HG03571 (cell line): ENCODE results near the gene ANKLE1.
"Not testable (repeated sequence)": the region's sequence is repeated elsewhere in the genome, so short reads cannot be mapped to it uniquely, and the experiment has no call there.

ENCODE experiments used
- ATAC-seq: cut with Tn5 transposase; IDR thresholded peaks from one replicate; pipeline ENCODE4 v1.9.1; 2021; ENCODE audit not compliant: unreplicated experiment

Gene ANKLE1

DNA sequence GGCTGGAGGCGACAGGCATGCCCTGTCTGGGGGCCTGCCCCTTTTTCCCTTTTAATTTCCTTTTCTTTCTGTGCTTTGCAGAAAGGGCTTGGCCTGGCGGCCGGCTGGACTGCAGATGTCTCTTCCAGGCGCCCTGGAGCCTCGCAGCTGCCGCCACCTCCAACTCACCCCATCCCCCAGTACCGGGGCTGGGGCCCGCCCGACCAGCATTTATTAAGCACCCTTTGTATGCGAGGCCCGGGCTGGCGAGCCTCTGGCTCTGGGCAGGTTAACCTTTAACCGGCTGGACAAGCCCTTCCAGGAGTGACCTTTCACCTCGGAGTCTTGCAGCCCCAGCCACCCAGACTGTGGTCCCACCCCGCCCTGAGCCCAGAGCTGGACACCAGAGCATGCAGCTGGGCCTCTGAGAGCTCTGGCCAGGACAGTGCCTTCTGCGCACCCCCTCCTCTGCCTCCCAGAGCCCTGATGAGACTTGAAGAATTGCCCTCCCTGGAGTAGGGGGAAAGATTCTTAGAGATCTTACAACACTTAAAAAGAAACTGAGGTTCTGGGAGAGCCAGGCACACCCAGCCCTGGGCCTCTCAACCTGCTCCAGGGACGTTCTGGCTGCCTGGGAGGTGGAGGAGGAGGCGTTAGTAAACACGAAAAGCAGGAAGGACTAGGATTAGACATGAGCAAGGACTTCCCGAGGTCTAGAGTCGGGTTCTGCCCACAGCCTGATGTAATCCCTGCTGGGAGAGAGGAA lies 34.8 kb upstream of the ANKLE1 start:
- no peak for ATAC-seq

DNA sequence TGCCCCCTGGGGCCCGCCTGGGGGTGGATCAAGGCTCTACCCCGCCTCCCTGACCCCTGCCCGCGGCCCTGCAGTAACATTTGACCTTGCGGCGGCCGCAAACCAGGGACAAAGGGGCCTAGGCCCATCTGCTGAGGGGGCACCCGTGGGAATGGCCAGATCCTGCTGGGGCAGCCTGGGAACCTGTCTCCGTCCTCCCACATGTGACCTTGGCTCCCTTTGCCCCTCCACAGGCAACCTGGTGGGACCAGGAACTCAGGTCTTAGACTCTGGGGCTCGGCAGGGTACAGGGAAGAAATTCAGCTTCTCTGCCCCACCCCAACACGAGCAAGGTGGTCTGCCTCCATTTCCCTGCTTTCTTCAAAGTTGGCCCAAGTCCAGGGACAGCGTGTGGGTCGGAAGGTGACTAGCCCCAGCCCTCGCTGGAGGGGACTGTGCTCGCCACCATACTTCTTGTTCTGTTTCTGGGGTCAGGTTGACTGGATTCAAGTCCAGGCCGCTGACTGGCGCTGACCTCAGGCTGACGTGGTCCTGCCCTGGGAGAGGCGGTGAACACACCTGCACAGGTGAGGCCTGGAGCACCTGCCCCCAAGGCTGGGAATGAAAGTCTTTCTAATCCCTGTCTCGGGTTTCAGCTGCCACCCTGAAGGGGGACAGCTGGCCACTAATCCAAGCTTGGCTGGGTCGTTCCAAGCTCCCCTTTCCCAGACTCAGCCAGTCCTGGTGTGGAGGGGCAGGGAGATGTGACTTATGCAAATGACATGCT lies 33.5 kb upstream of the ANKLE1 start:
- ATAC-seq = no peak

DNA sequence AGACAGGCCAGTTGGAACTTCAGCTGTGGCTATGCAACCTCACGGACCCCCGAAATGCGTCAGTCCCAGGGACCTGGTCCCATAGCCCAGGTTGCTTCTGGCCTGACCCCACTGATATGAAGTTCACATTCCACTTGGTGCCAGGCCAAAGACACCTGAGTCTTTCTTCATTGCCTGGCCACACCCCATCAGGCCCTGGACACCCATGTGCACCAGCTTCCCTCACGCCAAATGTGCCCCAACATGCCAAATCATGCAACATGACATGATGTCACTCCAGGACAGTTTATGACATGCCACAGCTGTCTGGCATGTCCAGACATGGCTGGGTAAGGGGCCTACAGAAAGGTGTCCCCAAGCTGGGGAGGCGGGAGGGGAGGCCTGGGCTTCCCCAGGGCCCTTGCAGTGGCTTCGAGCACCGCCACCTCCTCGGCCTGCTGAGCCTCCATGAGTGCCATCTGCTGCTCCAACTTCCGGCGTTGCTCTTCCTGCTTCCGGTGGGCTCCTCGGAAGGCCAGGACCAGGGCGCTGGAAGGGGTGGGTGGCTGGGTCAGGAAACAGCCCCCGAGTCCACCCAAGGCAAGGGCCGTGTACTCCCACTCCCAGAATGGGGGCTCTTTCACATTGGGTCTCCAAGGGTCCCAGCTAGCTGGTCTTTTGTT lies 31.7 kb upstream of the ANKLE1 start:
- ATAC-seq = no peak

DNA sequence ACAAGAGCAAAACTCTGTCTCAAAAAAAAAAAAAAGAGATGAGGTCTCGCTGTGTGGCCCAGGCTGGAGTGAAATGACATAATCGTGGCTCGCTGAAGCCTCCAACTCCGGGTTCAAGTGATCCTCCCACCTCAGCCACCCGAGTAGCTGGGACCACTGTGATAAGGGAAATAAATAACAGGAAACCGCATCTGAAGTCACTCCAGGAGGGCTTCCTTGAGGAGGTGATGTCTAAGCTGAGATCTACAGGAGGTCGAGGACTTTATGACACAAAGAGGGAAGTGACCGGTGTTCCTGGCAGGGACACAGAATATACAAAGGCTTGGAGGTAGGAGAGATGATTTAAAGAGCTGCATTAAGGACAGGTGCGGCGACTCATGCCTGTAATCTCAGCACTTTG lies 27.1 kb upstream of the ANKLE1 start:
- no peak for ATAC-seq

DNA sequence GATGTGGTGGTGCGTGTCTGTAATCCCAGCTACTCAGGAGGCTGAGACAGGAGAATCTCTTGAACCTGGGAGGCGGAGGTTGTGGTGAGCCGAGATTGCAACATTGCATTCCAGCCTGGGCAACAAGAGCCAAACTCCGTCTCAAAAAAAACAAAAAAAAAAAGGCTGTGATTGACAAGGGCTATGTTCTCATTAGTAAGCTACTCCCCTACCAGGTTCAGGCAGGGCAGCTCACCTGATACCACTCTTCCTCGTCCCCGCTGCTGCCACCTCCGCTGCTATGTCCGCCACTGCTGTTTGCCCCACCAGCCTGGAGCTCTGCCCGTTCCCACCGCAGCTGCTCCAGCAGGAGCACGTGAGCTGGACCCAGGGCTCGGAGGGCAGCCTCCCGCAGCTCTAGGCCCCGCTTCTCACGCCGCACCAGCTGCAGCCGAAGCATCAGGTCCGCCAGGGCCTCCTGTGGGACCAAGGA lies 26.5 kb upstream of the ANKLE1 start:
- ATAC-seq = no peak

DNA sequence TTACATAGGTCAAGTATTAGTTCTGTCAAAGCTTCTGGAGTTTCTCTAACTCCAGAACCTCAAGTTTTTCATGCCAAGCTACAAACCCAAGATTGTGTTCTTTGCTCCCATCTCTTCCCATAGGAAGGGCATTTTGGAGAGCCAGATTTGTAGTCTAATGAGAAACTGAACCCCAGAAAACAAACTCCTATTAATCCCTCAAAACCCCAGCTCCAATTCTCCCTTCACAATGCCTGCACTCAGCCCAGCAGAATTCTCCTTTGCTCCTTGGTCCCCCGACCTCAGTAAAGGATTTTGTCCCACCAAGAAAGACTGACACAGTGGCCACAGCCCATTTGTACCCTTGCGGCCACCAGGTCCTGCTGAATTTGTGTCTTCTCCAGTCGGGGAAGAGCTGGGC lies 25.6 kb upstream of the ANKLE1 start:
- no peak for ATAC-seq

DNA sequence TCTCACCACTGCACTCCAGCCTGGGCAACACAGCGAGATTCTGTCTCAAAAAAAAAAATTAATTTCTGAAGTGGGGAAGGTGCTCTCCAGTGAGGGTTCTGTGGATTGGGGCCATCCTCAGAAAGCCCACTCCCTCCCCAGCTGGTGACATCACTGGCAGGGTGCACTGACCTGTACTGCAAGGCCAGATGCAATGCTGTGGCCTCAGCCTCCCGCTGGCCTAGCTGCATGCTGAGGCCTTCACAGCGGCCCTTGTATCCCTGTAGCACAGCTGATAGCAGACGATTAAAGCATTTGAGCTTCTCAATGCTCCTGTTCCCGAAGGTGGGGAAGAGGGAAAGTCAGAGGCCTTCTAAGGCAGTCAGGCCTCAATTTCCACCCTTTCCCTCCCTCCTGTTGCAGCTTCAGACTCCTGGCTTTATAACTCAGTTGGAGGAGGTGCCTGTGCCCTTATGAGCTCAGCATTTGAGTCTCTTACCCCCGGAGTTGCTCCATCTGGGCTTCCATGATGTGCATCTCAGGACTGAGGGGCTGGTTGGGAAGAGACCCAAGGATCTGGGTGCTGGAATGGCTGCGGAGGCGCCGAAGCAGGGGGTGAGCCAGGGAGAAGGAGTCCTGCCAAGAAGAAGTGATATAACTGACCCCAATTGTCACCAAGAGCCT lies 22.5 kb upstream of the ANKLE1 start:
- ATAC-seq = no peak

DNA sequence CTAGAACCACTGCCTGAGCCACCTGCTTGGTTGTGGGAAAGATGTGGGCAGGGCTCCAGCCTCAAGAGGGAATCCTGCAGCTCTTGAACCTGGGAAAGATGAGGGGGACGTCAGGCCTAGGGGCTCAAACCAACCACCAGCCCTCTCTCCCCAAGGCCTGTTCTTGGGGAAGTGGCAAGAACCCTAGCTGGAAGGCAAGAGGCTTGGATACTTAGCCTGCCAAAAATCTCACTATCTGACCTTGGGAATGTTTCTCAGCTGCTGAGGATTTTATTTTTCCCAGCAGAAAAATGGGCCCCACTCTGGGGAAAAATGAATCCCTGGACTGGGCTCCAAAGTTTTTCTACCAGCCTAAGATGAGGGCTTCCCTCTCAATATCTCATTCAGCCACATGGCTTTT lies 21.8 kb upstream of the ANKLE1 start:
- no peak for ATAC-seq

DNA sequence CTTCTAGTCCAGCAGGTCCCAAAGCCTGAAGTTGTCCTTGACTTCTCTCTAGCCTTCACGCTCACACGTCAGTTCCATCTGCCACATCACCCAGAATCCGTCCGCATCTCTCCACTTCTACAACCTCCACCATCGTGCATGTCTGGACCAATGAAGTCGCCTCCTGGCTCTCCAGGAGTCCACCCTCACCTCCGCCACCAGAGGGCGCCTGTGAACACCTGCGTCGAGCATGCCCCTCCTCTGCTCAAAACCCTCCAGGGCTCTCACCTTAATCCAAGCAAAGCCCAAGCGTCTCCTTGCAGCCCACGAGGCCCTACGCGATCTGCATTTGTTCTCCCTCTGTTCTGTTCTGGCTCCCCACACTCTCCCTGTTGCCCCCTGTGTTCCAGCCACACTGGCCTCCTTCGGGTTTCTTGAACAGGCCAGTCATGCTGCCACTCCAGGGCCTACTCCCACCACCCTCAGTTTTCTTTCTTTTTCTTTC lies 20.8 kb upstream of the ANKLE1 start:
- peak; percentile 76 for ATAC-seq

DNA sequence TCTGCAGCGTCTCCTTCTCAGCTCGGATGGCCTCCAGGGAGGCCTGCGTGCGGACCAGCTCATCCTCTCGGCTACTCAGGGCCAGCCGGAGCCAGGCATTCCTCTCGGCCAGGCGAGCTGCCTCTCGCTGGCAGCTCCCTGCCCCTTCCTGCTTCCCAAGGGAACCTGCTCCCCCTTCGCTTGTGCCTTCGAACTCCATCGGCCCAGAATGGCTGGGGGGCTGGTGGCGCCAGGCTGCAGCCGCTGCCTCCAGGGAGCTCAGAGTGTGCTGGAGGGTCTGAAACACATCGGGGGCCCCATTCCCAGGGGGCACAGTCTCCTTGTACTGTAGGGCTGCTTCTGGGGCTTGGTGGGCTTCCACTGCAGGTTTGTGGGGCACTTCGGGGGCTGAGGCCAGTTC lies 19.1 kb upstream of the ANKLE1 start:
- no peak for ATAC-seq

DNA sequence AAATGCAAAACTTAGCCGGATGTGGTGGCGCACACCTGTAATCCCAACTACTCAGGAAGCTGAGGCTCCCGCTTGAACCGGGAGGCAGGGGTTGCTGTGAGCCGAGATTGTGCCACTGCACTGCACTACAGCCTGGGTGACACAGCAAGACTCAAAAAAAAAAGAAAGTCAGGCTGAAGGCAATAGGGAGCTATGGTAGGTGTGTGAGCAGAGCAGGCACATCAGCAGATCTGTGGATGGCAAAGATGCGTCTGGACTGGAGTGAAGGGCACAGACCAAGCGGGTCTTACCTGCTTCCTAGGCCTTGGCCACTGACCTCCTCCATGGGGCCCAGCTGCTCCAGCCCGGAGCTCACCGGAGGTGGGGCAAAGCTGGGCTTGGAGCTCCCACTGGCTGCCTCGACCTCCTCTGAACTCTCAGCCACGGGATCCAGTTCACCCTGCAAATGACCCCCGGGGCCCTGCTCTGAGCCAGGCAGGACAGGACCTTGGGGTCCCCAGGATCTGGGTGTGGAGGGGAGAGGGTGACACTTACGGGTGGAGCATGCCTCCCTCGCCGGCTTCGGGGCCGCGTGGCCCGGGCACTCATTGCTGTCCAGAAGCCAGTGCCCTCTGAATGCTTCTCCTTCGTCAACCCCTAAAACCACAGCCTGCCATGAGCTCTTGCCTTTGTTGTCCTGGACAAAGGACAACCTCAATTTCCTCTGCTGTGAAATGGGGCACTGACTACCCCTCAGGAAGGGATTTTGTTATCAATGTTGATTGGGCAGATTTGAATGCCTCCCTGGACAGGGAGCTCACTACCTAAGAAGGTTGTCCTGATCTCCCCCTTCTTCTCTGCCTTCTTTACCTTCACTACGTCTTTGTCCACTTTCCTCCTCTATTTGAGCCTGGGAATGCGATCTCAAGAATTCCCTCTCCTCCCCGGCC lies 17.7 kb upstream of the ANKLE1 start:
- no peak for ATAC-seq

DNA sequence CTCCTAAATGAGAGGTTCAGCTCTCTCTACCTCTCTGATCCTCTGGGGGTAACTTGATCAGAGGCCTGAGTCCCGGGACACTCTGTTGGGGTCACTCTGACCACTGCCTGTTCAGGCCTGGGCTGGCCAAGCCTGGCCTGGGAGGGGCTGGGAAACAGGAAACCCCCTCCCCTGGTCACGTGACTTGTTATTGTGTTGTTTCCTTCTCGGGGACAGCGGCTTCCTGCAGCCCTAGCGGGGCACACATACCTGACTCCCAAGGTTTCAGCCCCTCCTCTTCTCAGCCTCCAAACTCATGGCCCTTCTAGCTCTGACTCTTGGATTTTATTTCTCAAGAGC lies 17.1 kb upstream of the ANKLE1 start, which contains the start of gene USHBP1:
Gene USHBP1 (minus strand): TSS at position 105 of the 339 bp plus-strand sequence. CDS start 446 bp downstream, outside the sequence.
- no peak for ATAC-seq

DNA sequence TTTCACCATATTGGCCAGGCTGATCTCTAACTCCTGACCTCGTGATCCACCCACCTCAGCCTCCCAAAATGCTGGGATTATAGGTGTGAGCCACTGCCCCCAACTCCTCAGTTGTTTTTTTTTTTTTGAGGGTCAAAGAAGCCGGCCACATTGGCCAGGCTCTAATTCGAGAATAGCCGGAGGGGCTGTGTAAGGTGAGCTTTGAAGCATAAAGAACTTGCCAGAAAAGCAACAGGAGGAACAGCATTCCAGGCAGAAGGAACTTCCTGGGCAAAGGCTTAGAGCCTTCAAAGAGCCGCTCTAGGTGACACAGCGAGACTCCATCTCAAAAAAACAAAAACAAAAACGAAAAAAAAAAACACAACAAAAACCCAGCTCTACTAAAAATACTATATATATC lies 15.7 kb upstream of the ANKLE1 start:
- no peak for ATAC-seq

DNA sequence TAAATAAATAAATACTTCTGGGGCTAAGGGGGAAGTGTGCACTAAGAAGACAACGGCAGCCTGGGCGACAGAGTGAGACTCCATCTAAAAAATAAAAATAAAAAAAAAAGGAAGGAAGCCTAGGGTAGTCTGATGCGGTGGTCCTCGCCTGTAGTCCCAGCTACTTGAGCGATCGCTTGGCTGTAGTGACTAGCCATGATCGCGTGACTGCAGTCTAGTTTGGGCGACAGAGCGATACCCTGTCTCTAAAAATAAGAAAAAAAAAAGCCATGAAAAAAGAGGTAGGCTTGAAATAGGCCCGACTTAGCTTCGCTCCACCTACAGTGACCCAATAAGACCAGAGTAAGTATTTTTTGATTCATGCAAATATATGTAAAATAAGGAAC lies 15.1 kb upstream of the ANKLE1 start:
- peak; percentile 8 for ATAC-seq

DNA sequence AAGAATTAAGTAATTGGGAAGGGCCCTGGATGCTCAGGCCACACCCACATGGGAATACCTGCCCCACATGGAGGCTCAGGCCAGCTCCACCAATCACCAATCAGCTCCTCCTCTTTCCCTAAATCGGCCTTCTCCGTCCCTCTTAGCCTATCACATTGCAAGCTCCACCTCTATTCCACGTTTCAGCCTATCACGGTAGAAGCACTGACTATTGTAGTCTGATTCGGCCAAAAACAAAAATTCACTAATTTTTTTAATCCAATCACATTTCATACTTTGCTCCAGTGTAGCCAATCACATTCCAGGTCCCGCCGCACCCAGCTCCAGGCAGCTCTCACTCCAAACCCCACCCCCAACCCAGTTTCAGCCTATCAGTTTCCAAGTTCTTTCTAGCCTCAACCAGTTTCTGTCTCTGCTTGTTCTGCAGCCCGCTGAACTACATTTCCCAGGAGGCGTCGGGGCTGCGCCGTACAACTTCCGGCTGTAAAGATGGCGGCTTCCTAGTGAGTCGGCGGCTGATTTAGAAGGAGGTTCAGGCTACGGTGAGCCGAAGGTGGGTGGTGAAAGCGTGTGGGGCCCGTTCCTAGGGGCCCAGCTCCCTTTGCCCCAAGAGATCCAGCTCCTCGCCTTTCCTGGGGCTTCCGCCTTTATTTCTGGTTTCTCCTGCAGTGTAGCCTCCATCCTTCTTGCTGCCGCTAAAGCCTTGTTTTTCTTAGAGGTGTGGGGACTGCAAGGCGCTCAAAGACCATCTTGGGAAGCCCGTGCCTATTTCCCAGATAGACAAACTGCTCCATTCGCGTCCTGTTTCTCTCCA lies 14.5 kb upstream of the ANKLE1 start, which contains the start of gene BABAM1:
Gene BABAM1 (plus strand): TSS at position 469 of the 814 bp plus-strand sequence. CDS start 1,364 bp downstream, outside the sequence.
- peak; percentile 78 for ATAC-seq

DNA sequence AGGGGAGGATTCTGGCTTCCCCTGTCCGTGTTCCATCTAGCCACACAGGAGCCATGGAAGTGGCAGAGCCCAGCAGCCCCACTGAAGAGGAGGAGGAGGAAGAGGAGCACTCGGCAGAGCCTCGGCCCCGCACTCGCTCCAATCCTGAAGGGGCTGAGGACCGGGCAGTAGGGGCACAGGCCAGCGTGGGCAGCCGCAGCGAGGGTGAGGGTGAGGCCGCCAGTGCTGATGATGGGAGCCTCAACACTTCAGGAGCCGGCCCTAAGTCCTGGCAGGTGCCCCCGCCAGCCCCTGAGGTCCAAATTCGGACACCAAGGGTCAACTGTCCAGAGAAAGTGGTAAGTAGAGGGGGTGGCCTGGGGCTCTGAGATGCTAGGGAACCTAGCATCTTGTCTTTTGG lies 12.9 kb upstream of the ANKLE1 start:
- no peak for ATAC-seq

DNA sequence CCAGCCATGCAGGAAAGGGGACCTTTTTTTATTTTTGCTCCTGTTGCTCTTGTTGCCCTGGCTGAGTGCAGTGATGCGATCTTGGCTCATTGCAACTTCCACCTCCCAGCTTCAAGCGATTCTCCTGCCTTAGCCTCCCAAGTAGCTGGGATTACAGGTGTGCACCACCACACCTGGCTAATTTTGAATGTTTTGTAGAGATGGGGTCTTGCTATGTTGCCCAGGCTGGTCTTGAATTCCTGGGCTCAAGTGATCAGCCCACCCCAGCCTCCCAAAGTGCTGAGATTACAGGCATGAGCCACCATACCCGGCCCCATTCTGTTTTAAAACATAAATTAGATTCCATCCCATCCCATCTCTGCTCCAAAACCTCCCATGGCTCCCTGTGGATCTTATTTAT lies 6.8 kb upstream of the ANKLE1 start:
- ATAC-seq = not testable (repeated sequence)

DNA sequence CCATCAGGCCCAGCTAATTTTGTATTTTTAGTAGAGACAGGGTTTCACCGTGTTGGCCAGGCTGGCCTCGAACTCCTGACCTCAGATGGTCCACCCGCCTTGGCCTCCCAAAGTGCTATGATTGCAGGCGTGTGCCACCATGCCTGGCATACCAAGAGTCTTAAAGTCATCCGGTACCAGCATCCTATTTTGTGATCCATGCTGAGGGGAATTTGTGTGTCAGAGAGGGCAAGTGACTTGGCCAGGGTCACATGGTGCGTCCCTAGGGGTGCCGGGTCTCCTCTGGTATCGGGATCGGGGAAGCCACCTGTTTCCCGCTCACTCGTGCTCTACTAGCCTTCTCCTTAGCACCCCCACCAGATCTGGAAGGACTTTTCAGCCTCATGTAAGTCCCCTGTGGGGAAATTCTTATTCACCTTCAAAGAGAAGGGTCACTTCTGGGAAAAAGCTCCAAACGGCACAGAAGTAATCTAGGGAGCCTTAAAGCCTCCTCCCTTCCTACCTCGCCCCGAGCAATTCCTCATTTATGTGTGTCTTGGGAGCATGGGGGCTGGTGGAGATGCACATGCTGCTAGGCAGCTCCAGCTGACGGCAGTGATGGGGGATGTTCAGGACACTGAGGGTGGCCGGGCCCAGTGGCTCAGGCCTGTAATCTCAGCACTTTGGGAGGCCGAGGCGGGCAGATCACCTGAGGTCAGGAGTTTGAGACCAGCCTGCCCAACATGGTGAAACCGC lies 6.1 kb upstream of the ANKLE1 start:
- ATAC-seq = no peak
